ENCODE data around the gene MLX.
"Not testable (repeated sequence)": the region's sequence is repeated elsewhere in the genome, so short reads cannot be mapped to it uniquely, and the experiment has no call there.

The MLX gene

GRCh38 chr17:42578282-42578869 lies 11.5 kb downstream of the MLX start:
- DNase-seq (ENCODE audit: low spot score) = peak; percentile 85

- no peak for DNase-seq (ENCODE audit: low spot score)
Measured at GRCh38 chr17:42579794-42580551, 13.1 kb downstream of the MLX start.

- DNase-seq (ENCODE audit: low spot score) = no peak
Measured at GRCh38 chr17:42581744-42582270, 14.9 kb downstream of the MLX start.

- no peak for DNase-seq (ENCODE audit: low spot score)
Measured at GRCh38 chr17:42584880-42585279, 18.0 kb downstream of the MLX start.

DNA sequence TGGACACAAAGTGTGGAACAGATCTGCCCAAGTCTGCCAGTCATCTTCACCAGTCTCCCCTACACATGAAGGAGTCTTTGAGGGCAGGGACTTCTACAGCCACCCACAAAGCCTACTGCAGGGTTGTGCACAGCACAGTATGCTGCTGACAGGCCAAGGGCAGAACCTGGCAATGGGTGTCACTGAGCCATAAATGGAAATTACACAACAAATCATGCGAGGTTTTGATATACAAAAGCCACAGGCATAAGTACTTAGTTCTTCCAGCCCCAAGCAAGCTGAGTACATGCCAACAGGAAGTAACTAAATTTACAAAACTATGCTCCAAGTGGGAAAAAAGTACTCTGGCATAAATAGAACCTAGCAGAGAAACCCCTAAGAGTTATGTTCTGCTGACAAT lies 18.5 kb downstream of the MLX start:
- no peak for DNase-seq (ENCODE audit: low spot score)

- DNase-seq (ENCODE audit: low spot score) = no peak
Measured at GRCh38 chr17:42586514-42587230, 19.8 kb downstream of the MLX start.

DNA sequence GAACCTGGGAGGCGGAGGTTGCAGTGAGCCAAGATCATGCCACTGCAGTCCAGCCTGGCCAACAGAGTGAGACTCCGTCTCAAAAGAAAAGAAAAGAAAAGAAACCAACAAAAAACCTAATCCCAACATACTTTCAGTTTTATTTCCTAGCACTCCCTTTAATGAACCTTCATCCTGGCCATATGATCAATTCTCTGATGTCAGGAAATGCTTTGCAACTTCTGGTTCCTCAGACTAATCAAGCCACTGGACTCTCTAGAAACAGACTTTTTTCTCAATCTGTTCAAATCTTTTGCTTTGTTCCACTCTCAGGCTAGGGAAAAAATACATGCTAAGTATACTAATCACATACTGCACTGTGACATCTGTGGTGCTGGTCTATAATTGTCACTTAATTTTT lies 24.0 kb downstream of the MLX start:
- DNase-seq (ENCODE audit: low spot score) = no peak

DNA sequence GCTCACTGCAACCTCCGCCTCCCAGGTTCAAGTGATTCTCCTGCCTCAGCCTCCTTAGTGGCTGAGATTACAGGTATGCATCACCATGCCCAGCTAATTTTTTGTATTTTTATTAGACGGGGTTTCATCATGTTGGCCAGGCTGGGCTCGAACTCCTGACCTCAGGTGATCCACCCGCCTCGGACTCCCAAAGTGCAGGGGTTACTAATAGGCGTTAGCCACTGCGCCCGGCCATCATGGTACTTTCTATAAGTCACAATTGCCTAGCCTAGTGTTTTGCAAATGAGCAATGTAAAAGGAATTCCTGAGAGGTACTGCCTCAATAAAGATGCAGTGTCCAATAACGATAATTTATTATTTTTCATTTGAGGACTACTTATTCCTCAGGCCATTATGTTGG lies 24.5 kb downstream of the MLX start:
- DNase-seq (ENCODE audit: low spot score) = no peak

- DNase-seq (ENCODE audit: low spot score) = no peak
Measured at GRCh38 chr17:42596386-42596785, 29.5 kb downstream of the MLX start.

DNA sequence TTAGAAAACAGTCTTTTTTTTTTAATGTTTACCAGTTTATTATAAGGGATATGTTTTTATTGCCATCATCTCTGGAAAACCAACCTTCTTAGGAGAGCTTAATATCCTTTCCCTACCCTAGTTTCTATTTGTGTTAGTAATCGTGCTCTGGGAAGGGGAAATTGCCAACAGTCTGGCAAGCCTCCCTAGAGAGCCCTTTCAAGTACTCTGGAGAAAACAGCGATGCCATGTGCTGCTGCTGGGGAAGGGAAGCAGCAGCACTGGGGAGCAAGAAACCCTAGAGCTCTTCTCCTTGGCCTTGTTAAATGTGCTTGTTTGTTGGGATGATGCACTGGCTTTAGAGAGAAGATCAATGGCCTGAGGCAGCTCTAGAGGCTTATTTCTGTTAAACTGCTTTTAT lies 32.0 kb downstream of the MLX start:
- no peak for DNase-seq (ENCODE audit: low spot score)

DNA sequence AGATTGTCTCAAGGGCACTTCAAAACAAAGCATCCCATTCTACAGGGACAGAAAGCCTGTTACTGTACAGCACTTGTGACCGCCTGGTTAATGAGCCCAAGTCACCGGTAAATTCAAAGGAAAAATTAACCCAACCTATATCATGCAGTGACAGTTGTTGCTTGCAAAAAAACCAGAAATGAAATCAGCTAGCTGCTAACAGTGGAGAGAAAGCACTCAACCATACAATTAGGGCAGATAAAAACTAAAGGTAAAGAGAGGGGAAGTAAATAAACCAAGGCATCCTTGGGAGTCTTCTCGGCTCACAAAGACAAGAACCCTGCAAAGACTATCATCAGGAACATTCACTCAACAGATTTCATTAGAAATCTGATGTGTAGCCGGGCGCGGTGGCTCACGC lies 36.4 kb downstream of the MLX start:
- DNase-seq (ENCODE audit: low spot score) = no peak

- no peak for DNase-seq (ENCODE audit: low spot score)
Measured at GRCh38 chr17:42607769-42608168, 40.9 kb downstream of the MLX start.

DNA sequence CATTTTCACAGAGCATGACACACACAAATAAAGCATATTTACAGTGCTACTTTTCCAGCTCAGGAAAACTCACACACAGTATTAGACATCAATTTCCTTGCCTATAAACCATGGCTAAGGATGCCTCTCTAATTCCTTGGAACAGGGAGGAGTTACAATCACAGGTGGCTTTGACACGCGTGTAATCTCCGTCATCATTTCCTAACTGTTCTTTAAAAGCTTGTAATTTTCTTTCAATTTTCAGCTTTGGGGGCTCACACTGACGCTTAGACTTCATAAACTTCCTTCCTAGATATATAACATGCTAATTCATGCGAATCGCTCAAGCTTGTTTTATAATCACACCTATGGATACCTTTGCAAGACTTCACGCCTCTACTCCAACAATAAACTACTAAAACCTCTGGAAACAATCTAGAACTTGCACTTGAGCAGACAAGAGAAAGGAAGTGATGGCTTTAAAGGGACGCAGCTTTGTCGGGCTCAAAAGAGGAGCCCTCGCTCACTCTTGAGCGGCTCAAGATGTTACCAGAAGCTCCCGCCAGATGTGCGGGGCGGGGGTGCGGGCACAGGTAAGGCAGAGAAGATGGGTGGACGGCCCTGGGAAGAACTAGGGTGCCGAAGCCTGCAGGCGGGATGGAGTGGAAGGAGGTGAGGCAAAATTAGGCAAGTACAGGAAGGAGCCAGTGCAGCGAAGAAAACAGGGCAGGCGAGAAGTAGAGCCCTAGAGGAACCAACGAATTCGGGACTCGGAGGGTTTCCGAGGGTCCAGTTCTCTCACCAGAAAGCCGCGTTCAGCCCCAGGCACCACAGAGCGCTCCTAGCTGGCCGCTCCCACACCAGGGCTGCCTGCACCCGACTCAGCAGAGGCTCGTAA lies 41.6 kb downstream of the MLX start:
- DNase-seq (ENCODE audit: low spot score) = no peak

DNA sequence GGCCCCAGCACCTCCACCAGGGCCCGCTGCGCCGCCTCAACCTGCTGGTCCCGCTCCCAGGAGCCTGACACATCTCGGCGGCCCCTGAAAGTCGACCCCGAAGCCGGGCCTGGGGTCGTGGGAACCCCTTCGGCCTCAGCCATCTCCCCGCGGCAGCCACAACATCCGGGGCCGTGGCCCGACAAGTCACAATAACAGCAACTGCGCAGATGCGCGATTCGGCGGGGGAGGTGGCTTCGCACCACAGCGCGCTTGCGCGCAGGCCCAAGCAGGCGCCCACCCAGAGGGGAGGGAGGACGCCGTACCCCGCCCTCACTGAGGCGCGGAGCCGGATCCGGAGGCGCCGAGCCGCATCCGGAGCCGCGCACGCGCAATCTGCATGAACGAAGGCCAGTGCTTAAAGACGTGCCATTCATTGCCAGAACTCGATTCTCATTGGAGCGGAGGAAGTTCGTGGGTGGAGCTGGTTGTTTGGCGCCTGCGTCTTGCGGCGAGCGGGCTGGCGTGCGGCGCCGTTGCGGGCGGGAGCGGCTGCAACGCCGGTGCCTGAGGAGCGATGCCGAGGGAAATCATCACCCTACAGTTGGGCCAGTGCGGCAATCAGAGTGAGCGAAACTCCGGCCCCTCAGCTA lies 42.4 kb downstream of the MLX start, which contains the start of the genes RETREG3 and TUBG1:
Gene RETREG3 (minus strand): TSS at position 193 of the 632 bp plus-strand sequence. CDS start 50 bp downstream, at position 143.
Gene TUBG1 (plus strand): TSS at position 502 of the 632 bp plus-strand sequence. CDS start 55 bp downstream, at position 557.
- peak; percentile 99 for DNase-seq (ENCODE audit: low spot score)

DNA sequence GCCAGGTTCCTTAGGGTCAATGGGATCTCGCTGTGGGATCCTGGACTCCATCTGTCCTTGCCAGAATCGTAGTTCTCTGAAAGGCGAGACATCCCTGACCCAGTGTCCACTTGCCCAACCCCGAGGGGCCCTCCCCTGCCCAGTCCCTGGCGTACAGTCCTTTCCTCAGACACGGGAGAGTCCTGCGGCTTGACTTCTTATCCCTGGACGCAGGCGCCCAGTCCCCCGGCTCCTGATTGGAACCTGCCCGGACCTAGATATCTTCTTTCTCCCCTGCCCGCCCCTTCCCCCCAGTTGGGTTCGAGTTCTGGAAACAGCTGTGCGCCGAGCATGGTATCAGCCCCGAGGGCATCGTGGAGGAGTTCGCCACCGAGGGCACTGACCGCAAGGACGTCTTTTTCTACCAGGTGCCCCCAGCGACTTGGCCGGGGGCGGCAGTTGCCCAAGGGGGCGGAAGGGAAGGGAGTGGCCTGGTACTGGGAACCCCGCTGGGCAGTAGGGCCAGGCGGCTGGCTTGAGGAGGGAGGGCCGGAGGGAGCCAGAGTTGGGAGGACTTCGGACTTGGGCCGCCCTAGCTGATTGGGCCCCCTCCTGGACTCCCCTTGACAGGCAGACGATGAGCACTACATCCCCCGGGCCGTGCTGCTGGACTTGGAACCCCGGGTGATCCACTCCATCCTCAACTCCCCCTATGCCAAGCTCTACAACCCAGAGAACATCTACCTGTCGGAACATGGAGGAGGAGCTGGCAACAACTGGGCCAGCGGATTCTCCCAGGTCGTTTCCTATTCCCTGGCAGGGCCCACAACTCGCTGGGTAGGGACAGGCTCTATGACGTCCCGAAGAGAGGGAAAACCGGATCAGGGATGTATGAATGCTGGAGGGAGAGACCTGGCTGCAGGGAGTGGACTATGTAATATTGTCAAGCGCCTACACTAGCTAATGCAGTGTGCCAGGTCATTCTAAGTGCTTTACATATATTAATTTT lies 43.2 kb downstream of the MLX start:
- not testable (repeated sequence) for DNase-seq (ENCODE audit: low spot score)

DNA sequence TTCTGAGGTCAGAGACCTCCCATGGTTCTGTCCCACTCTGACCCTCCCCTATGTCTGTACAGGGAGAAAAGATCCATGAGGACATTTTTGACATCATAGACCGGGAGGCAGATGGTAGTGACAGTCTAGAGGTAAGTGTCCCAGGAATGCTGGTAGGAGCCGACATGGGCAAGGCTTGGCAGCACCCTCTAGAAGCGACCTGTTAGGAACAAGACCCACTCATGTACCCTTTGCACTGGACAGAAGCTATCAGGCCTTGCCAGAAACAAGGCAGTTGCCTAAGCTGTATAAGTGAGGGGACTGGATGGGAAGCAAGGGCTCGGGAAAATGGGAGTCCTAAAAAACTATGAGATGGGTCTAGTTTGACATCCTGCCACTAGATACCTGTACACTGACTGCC lies 45.1 kb downstream of the MLX start:
- no peak for DNase-seq (ENCODE audit: low spot score)

- no peak for DNase-seq (ENCODE audit: low spot score)
Measured at GRCh38 chr17:42613699-42614295, 46.9 kb downstream of the MLX start.

DNA sequence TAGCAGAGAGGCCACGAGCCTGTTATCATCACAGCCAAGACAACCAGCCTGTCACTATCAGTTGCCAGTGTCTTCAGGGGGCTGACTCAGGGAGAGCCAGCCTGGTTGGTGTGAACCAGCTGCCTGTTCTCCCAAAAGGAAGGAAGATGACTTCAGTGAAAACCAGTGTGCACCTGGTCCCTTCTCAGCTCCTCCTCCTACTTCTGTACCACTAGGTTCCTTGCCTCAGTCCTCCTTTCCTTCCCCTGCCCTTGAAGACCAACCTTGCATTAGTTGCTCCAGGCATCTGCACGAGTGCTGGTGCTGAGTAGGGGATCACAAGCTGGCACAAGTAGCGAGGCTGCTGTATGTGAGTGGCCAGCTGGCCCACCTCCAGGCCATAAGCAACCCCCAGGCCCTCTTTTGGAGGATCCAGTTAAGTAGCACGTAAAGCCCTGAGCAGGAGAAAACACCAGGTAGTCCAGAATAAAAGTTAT lies 51.1 kb downstream of the MLX start:
- no peak for DNase-seq (ENCODE audit: low spot score)

Measured in SK-N-DZ (cell line).